ENCODE measurements around the gene GOLM1.

Gene GOLM1

GRCh38 chr9:86082870-86083269 lies 16.5 kb downstream of the GOLM1 start:
- no peak overlapping the region for H2AFZ ChIP-seq (ENCODE audit: low read length, unreplicated experiment)
- H3K27ac ChIP-seq (ENCODE audit: low read depth, low read length) = no peak overlapping the region
- H3K4me1 ChIP-seq (ENCODE audit: control insufficient read depth, insufficient read depth, low read length, unreplicated experiment) = no peaks in the 10 kb centered on the region
- no peaks in the 10 kb centered on the region for H3K36me3 ChIP-seq (ENCODE audit: insufficient read depth, low read length)
- H3K27me3 ChIP-seq (ENCODE audit: insufficient read depth, low read length) = no peaks in the 10 kb centered on the region
- peaks cover 4% of the 10 kb centered on the region for H3K79me2 ChIP-seq (ENCODE audit: control insufficient read depth, insufficient read depth, low read length, unreplicated experiment)
- no peak overlapping the region for H3K4me3 ChIP-seq (ENCODE audit: low read depth, low read length)

GRCh38 chr9:86079865-86080469 lies 19.4 kb downstream of the GOLM1 start:
- Histone ChIP-seq H3K4me3 (ENCODE audit: low read depth, low read length) (no peak overlapping the region), H2AFZ (ENCODE audit: low read length, unreplicated experiment) (no peak overlapping the region), H3K27ac (ENCODE audit: low read depth, low read length) (no peak overlapping the region), H3K79me2 (ENCODE audit: control insufficient read depth, insufficient read depth, low read length, unreplicated experiment) (peaks cover 4% of the 10 kb centered on the region), H3K4me1 (ENCODE audit: control insufficient read depth, insufficient read depth, low read length, unreplicated experiment) (no peaks in the 10 kb centered on the region), H3K36me3 (ENCODE audit: insufficient read depth, low read length) (no peaks in the 10 kb centered on the region), H3K27me3 (ENCODE audit: insufficient read depth, low read length) (no peaks in the 10 kb centered on the region)

- H3K36me3 ChIP-seq (ENCODE audit: insufficient read depth, low read length) = no peaks in the 10 kb centered on the region
- no peak overlapping the region for H3K4me3 ChIP-seq (ENCODE audit: low read depth, low read length)
- H3K79me2 ChIP-seq (ENCODE audit: control insufficient read depth, insufficient read depth, low read length, unreplicated experiment) = peaks cover 4% of the 10 kb centered on the region
- H3K27me3 ChIP-seq (ENCODE audit: insufficient read depth, low read length) = no peaks in the 10 kb centered on the region
- no peaks in the 10 kb centered on the region for H3K4me1 ChIP-seq (ENCODE audit: control insufficient read depth, insufficient read depth, low read length, unreplicated experiment)
- H2AFZ ChIP-seq (ENCODE audit: low read length, unreplicated experiment) = no peak overlapping the region
- no peak overlapping the region for H3K27ac ChIP-seq (ENCODE audit: low read depth, low read length)
These were observed 19.9 kb downstream of the GOLM1 start for GRCh38 chr9:86079421-86079831.

DNA sequence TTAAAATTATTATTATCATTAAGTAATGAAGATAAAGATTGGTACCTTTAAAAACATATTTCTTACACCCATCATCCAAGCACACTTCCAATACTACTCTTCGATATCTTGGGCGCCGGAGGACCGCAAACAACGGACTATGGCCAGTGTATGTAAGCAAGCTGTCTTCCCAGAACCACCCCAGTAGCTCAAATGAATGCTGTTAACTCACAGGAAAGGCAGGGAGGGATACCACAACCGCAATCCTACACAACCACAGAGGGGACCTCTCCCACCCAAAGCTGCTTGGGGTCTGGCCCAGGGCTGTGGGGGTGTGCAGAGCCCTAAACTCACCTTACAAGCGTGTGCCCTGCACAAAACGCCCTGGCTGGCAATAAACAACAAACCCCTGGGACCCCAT lies 20.6 kb downstream of the GOLM1 start:
- H3K4me1 ChIP-seq (ENCODE audit: control insufficient read depth, insufficient read depth, low read length, unreplicated experiment) = no peaks in the 10 kb centered on the region
- no peak overlapping the region for H3K27ac ChIP-seq (ENCODE audit: low read depth, low read length)
- no peak overlapping the region for H3K4me3 ChIP-seq (ENCODE audit: low read depth, low read length)
- no peak overlapping the region for H2AFZ ChIP-seq (ENCODE audit: low read length, unreplicated experiment)
- no peaks in the 10 kb centered on the region for H3K36me3 ChIP-seq (ENCODE audit: insufficient read depth, low read length)
- H3K27me3 ChIP-seq (ENCODE audit: insufficient read depth, low read length) = no peaks in the 10 kb centered on the region
- peaks cover 3% of the 10 kb centered on the region for H3K79me2 ChIP-seq (ENCODE audit: control insufficient read depth, insufficient read depth, low read length, unreplicated experiment)

DNA sequence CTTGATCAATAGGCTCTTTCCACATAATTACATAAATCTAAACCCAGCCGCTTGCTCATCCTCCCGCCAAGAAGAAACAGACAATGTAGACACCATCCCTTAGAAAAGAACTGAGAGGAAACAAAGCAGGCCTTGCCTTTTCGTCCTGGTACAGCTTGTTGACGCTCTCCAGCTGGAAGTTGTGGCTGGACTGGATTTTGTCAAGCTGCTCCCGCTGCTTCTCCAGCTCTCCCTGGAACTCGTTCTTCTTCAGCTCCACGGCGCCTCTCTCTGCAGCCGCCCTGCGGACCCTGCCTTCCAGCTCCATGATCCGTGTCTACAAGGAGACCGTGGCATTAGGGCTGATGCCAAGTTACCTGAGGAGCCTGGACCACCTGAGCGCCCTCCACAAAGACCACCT lies 22.1 kb downstream of the GOLM1 start:
- H3K27me3 ChIP-seq (ENCODE audit: insufficient read depth, low read length) = no peaks in the 10 kb centered on the region
- H3K27ac ChIP-seq (ENCODE audit: low read depth, low read length) = no peak overlapping the region
- H3K4me1 ChIP-seq (ENCODE audit: control insufficient read depth, insufficient read depth, low read length, unreplicated experiment) = no peaks in the 10 kb centered on the region
- H3K4me3 ChIP-seq (ENCODE audit: low read depth, low read length) = no peak overlapping the region
- no peak overlapping the region for H2AFZ ChIP-seq (ENCODE audit: low read length, unreplicated experiment)
- H3K36me3 ChIP-seq (ENCODE audit: insufficient read depth, low read length) = no peaks in the 10 kb centered on the region
- H3K79me2 ChIP-seq (ENCODE audit: control insufficient read depth, insufficient read depth, low read length, unreplicated experiment) = no peaks in the 10 kb centered on the region

DNA sequence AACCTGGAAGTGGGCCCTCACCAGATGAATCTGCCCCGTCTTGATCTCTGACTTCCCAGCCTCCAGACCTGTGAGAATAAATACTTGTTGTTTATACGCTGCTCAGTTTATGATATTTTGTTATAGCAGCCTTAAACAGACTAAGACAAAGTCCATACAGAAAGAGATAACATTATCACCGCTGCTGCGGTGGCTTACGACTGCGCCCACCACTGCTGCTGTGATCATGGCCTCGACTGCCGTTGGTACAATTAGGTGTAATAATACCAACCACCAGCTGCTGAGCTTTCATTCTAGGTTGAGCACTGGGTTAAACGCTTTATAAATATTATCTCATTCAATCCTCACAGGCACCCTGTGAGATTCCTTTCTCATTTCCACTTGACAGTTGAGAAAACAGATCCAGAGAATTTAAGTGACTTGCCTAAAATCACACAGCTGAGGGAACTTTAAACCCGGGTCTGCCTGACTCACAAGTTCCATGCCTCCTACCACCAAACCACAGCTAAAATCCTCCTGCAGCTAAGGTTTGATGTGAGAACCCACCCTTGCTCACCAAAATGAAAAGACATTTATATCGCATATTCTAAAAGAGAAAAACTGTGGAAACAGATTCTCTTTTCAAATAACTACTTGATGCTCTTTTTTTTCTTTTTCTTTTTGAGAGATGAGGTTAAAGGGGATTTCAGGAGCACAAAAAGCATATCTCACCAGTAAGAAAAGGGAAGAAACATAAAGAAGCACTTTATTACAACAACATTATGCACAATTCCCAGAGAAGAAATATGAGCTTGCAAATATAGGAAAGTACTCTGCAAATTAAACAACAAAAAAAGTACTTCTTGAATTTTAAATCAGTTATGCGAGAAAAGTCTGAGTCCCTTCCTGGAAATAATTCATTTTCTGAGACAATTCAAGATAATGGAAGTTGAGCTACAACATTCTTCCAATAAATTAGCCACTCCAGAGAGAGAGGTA lies 23.9 kb downstream of the GOLM1 start:
- H3K27ac ChIP-seq (ENCODE audit: low read depth, low read length) = no peak overlapping the region
- H3K4me1 ChIP-seq (ENCODE audit: control insufficient read depth, insufficient read depth, low read length, unreplicated experiment) = no peaks in the 10 kb centered on the region
- no peaks in the 10 kb centered on the region for H3K27me3 ChIP-seq (ENCODE audit: insufficient read depth, low read length)
- no peaks in the 10 kb centered on the region for H3K79me2 ChIP-seq (ENCODE audit: control insufficient read depth, insufficient read depth, low read length, unreplicated experiment)
- H3K4me3 ChIP-seq (ENCODE audit: low read depth, low read length) = no peak overlapping the region
- H2AFZ ChIP-seq (ENCODE audit: low read length, unreplicated experiment) = no peak overlapping the region
- no peaks in the 10 kb centered on the region for H3K36me3 ChIP-seq (ENCODE audit: insufficient read depth, low read length)

DNA sequence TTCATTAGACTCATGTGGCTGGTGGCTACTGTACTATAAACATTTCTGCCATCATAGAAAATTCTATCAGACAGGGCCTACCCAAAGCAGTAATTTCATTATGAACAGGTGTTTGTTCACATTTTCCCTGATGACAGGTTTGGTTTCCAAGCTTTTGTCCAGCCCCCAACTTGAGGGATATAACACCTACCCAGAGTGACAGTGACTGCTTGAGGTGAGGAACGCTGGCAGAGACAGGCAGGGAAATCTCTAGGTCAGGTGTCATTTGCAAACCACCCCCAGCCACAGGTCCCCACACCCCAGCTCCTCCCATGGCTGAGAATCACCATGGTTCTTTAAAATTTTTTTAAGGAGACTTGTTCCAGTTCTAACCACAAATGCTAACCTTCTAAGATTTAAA lies 25.5 kb downstream of the GOLM1 start:
- H3K27ac ChIP-seq (ENCODE audit: low read depth, low read length) = no peak overlapping the region
- H3K4me1 ChIP-seq (ENCODE audit: control insufficient read depth, insufficient read depth, low read length, unreplicated experiment) = no peaks in the 10 kb centered on the region
- no peak overlapping the region for H2AFZ ChIP-seq (ENCODE audit: low read length, unreplicated experiment)
- no peaks in the 10 kb centered on the region for H3K79me2 ChIP-seq (ENCODE audit: control insufficient read depth, insufficient read depth, low read length, unreplicated experiment)
- no peaks in the 10 kb centered on the region for H3K27me3 ChIP-seq (ENCODE audit: insufficient read depth, low read length)
- no peak overlapping the region for H3K4me3 ChIP-seq (ENCODE audit: low read depth, low read length)
- no peaks in the 10 kb centered on the region for H3K36me3 ChIP-seq (ENCODE audit: insufficient read depth, low read length)

DNA sequence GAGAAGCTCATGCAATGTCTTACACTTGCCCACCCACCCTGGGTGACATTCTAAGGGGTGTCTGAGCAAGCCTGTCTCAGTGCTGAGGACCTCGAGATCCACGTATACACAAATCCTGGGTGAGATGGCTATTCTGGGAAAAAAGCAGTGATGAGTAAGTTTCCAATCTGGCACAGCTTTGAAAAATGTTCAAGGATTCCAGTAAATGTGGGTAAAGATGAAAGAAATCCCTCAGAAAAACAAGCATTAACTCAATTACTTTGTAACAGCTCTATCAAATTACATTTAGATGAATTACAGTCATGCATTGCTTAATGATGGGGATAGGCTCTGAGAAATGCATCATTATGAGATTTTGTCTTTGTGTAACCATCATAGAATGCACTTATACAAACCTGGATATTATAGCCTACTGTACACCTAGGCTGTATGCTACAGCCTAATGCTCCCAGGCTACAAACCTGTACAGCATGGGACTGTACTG lies 26.9 kb downstream of the GOLM1 start:
- Histone ChIP-seq H3K4me1 (ENCODE audit: control insufficient read depth, insufficient read depth, low read length, unreplicated experiment) (no peaks in the 10 kb centered on the region), H3K4me3 (ENCODE audit: low read depth, low read length) (no peak overlapping the region), H3K27ac (ENCODE audit: low read depth, low read length) (no peak overlapping the region), H3K27me3 (ENCODE audit: insufficient read depth, low read length) (no peaks in the 10 kb centered on the region), H3K79me2 (ENCODE audit: control insufficient read depth, insufficient read depth, low read length, unreplicated experiment) (no peaks in the 10 kb centered on the region), H3K36me3 (ENCODE audit: insufficient read depth, low read length) (no peaks in the 10 kb centered on the region), H2AFZ (ENCODE audit: low read length, unreplicated experiment) (no peak overlapping the region)

GRCh38 chr9:86069206-86069869 lies 30.0 kb downstream of the GOLM1 start:
- no peaks in the 10 kb centered on the region for H3K4me1 ChIP-seq (ENCODE audit: control insufficient read depth, insufficient read depth, low read length, unreplicated experiment)
- no peak overlapping the region for H3K4me3 ChIP-seq (ENCODE audit: low read depth, low read length)
- H3K27ac ChIP-seq (ENCODE audit: low read depth, low read length) = no peak overlapping the region
- H3K79me2 ChIP-seq (ENCODE audit: control insufficient read depth, insufficient read depth, low read length, unreplicated experiment) = no peaks in the 10 kb centered on the region
- no peaks in the 10 kb centered on the region for H3K27me3 ChIP-seq (ENCODE audit: insufficient read depth, low read length)
- H2AFZ ChIP-seq (ENCODE audit: low read length, unreplicated experiment) = no peak overlapping the region
- no peaks in the 10 kb centered on the region for H3K36me3 ChIP-seq (ENCODE audit: insufficient read depth, low read length)

DNA sequence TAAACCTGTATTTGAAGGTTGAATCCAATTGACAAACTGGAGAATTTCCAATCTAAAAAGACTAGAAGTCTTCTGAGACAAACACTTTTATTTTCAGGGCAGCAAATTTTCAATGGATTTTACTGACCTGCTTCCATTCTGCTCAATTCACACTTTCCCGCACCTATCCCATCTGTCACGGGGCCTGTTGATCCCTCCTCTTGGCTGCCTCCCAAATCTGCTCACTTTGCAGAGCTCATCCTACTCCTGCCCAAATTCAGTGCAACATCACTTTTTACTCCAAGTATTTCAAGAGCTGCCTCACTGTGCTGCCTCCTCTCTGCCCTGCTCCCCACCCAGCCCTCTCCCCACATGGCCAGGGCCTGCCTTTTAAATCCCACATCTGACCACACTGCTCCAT lies 35.1 kb downstream of the GOLM1 start:
- H3K27me3 ChIP-seq (ENCODE audit: insufficient read depth, low read length) = no peaks in the 10 kb centered on the region
- H3K36me3 ChIP-seq (ENCODE audit: insufficient read depth, low read length) = no peaks in the 10 kb centered on the region
- no peak overlapping the region for H3K27ac ChIP-seq (ENCODE audit: low read depth, low read length)
- H3K4me3 ChIP-seq (ENCODE audit: low read depth, low read length) = no peak overlapping the region
- no peak overlapping the region for H2AFZ ChIP-seq (ENCODE audit: low read length, unreplicated experiment)
- H3K79me2 ChIP-seq (ENCODE audit: control insufficient read depth, insufficient read depth, low read length, unreplicated experiment) = no peaks in the 10 kb centered on the region
- no peaks in the 10 kb centered on the region for H3K4me1 ChIP-seq (ENCODE audit: control insufficient read depth, insufficient read depth, low read length, unreplicated experiment)
